Lower leg skin (tissue), 3 donors: ENCODE measurements around the gene IQSEC3.

Experiments used
- POLR2A ChIP-seq, 2 donors: fragments of 450-650 bp; IDR thresholded peaks; one replicate each; pipeline ENCODE4 v1.6.1; 2016 to 2017; ENCODE audit warnings: antibody characterized with exemption in 2 of 2, mild to moderate bottlenecking in 1 of 2, moderate library complexity in 1 of 2
- TF ChIP-seq, protein P1 (sequence below), 3 donors: fragments of 450-650 bp; IDR thresholded peaks; one replicate each; pipeline ENCODE4 v1.5.1; 2016; ENCODE audit warnings: antibody characterized with exemption in 3 of 3, mild to moderate bottlenecking in 3 of 3, moderate library complexity in 2 of 3

GRCh38 chr12:182381-182892, 115.9 kb downstream of the IQSEC3 start:
- TF ChIP-seq, protein P1, sequence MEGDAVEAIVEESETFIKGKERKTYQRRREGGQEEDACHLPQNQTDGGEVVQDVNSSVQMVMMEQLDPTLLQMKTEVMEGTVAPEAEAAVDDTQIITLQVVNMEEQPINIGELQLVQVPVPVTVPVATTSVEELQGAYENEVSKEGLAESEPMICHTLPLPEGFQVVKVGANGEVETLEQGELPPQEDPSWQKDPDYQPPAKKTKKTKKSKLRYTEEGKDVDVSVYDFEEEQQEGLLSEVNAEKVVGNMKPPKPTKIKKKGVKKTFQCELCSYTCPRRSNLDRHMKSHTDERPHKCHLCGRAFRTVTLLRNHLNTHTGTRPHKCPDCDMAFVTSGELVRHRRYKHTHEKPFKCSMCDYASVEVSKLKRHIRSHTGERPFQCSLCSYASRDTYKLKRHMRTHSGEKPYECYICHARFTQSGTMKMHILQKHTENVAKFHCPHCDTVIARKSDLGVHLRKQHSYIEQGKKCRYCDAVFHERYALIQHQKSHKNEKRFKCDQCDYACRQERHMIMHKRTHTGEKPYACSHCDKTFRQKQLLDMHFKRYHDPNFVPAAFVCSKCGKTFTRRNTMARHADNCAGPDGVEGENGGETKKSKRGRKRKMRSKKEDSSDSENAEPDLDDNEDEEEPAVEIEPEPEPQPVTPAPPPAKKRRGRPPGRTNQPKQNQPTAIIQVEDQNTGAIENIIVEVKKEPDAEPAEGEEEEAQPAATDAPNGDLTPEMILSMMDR (IDR thresholded peaks at IDR 0.05) = no peak
- no peak for TF ChIP-seq POLR2A (IDR thresholded peaks at IDR 0.05)
